Peyer's patch (tissue), 4 donors: ENCODE data around the gene GCLC.

Experiments used
- CTCF ChIP-seq, 6 experiments: fragments of 450-650 bp in 4 of 6; fragments of 200-600 bp in 2 of 6; sonication (generic) in 1 of 6; IDR thresholded peaks; one replicate each; pipeline ENCODE4 v1.5.1; 2017 to 2019; ENCODE audit warnings: antibody characterized with exemption in 6 of 6, mild to moderate bottlenecking in 3 of 6, moderate library complexity in 1 of 6
- POLR2A ChIP-seq, 2 donors: fragments of 450-650 bp; IDR thresholded peaks; one replicate each; pipeline ENCODE4 v1.5.1; 2017; ENCODE audit warnings: antibody characterized with exemption in 2 of 2, mild to moderate bottlenecking in 2 of 2, moderate library complexity in 2 of 2

DNA sequence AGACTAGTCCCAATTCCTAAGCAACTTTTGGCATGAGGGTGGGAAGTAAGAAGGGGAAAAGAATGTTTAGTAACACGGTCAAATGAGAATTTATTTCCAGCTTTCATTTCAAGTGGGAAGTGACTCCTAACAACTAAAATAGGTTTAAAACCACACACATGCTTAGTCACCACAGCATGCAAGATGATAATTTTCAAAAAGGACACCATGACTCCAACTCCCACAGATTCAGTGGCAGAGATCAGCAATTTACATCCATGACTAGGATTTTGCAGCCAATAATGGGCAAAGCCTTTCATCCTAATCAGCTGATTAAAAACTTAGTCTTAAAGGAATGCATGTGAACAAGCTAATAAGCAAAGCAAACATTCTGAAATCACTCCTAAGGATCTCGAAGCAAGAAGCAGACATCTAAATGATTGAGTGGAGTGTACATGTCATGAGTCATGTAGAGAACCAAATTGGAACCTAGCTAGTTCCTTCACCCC, 48.1 kb upstream of the GCLC start:
- no peak for TF ChIP-seq CTCF (IDR thresholded peaks at IDR 0.05)
- no peak for TF ChIP-seq POLR2A (IDR thresholded peaks at IDR 0.05)
